Endodermal cell (in vitro differentiated cells): ENCODE measurements around the gene AUNIP. TPM values are rescaled to one million over a fixed set of nuclear protein-coding genes. Genes with fewer than 3 reads are reported as not detected.
A peak's percentile ranks its signal among the peaks of the same experiment; 100 is the strongest.

Source experiments
- DNase-seq: peaks from one replicate; pipeline ENCODE4 v3.0.0-alpha.2; 2017
- H3K27ac ChIP-seq: 2 replicates; pipeline ENCODE4 v1.5.1; 2013; ENCODE audit warnings: mild to moderate bottlenecking, low read depth, low read length, moderate library complexity
- H3K27me3 ChIP-seq: 2 replicates; pipeline ENCODE4 v1.6.1; 2013; ENCODE audit warnings: mild to moderate bottlenecking, low read length, moderate library complexity; ENCODE audit not compliant: insufficient read depth, control insufficient read depth, poor library complexity, severe bottlenecking
- H3K36me3 ChIP-seq: 2 replicates; pipeline ENCODE4 v1.7.0; 2013; ENCODE audit warnings: mild to moderate bottlenecking, low read length, moderate library complexity; ENCODE audit not compliant: control insufficient read depth, insufficient read depth
- H3K4me1 ChIP-seq: one replicate; pipeline ENCODE4 v1.7.0; 2013; ENCODE audit warnings: low read length; ENCODE audit not compliant: control insufficient read depth, insufficient read depth
- H3K4me3 ChIP-seq: 2 replicates; pipeline ENCODE4 v1.5.1; 2013; ENCODE audit warnings: mild to moderate bottlenecking, low read length, moderate library complexity
- H3K9ac ChIP-seq: 2 replicates; pipeline ENCODE4 v1.6.1; 2013; ENCODE audit warnings: mild to moderate bottlenecking, low read length, moderate library complexity; ENCODE audit not compliant: poor library complexity, severe bottlenecking; ENCODE audit errors: extremely low read depth
- H3K9me3 ChIP-seq: 2 replicates; pipeline ENCODE4 v1.6.1; 2013; ENCODE audit warnings: mild to moderate bottlenecking, low read length, moderate library complexity; ENCODE audit not compliant: control insufficient read depth
- H3K27ac Mint-ChIP-seq: 2 replicates; pipeline ENCODE4 v1.8.0; 2020; ENCODE audit warnings: mixed read lengths
- H3K27me3 Mint-ChIP-seq: 2 replicates; pipeline ENCODE4 v1.8.0; 2021; ENCODE audit warnings: mild to moderate bottlenecking, mixed read lengths; ENCODE audit not compliant: insufficient read depth
- H3K36me3 Mint-ChIP-seq: 2 replicates; pipeline ENCODE4 v1.8.0; 2020; ENCODE audit warnings: low read depth, mixed read lengths
- H3K4me1 Mint-ChIP-seq: 2 replicates; pipeline ENCODE4 v1.8.0; 2020; ENCODE audit warnings: mixed read lengths
- H3K4me3 Mint-ChIP-seq: 2 replicates; pipeline ENCODE4 v1.8.0; 2020; ENCODE audit warnings: mild to moderate bottlenecking, moderate library complexity, mixed read lengths
- H3K9me3 Mint-ChIP-seq: 2 replicates; pipeline ENCODE4 v1.8.0; 2020; ENCODE audit warnings: mild to moderate bottlenecking, mixed read lengths
- WGBS, 2 experiments: methylation state at CpG; one replicate each; pipeline versions ENCODE4 v1.1.5 to v1.1.7; 2013; ENCODE audit warnings: missing lambda C conversion rate in 2 of 2, mixed read lengths in 1 of 2; ENCODE audit not compliant: insufficient coverage in 1 of 2, insufficient read length in 1 of 2; 5-methylcytosine and 5-hydroxymethylcytosine counted together
- total RNA-seq, 2 donors: library from RNA; stranded (reverse); fragmentation: NEBNext Ultra II Directional in 1 of 2; extraction: Animal tissue kit (Norgen Biotek cat#: 25700) in 1 of 2; gene quantifications; 2 replicates in 1 of 2; 3 replicates in 1 of 2; pipeline ENCODE4 v1.2.1, GENCODE V29; 2021
- TF ChIP-seq, protein P1 (sequence below): fragments of 200-600 bp; sonication (generic); conservative IDR thresholded peaks from 2 replicates; pipeline ENCODE4 v1.5.0; 2021; ENCODE audit warnings: antibody characterized with exemption, mild to moderate bottlenecking

AUNIP gene
- total RNA-seq, 2 donors from 2014 or later, result 14.3 to 19.5 TPM

DNA sequence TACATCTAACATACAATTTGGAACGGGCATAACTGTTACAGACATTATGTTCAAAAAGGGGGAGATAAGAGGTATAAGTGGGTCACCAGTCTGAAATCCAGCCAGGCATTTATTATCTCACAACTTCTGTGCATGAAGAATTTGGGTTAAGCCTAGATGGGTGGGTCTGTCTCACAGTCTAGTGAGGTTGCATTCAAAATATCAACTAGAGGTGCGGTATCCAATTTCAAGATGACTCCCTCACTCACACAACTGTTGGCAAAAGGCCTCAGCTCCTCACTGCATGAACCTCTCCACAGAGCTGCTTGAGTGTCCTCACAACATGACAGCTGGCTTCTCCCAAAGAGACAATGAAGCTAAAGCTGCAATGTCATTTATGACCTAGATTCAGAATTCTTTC, 4.7 kb downstream of the AUNIP start:
- Histone ChIP-seq H3K27me3 (no peaks in the 10 kb centered on the region), H3K9ac (no peak overlapping the region), H3K4me3 (no peak overlapping the region), H3K9me3 (peaks cover 6% of the 10 kb centered on the region), H3K4me1 (no peaks in the 10 kb centered on the region), H3K36me3 (no peaks in the 10 kb centered on the region), H3K27ac (no peak overlapping the region)
- Mint-ChIP-seq H3K4me3 (no peak overlapping the region), H3K27me3 (no peaks in the 10 kb centered on the region), H3K4me1 (peaks cover 11% of the 10 kb centered on the region), H3K36me3 (peaks cover 8% of the 10 kb centered on the region), H3K9me3 (no peaks in the 10 kb centered on the region), H3K27ac (no peak overlapping the region)
- TF ChIP-seq, protein P1, sequence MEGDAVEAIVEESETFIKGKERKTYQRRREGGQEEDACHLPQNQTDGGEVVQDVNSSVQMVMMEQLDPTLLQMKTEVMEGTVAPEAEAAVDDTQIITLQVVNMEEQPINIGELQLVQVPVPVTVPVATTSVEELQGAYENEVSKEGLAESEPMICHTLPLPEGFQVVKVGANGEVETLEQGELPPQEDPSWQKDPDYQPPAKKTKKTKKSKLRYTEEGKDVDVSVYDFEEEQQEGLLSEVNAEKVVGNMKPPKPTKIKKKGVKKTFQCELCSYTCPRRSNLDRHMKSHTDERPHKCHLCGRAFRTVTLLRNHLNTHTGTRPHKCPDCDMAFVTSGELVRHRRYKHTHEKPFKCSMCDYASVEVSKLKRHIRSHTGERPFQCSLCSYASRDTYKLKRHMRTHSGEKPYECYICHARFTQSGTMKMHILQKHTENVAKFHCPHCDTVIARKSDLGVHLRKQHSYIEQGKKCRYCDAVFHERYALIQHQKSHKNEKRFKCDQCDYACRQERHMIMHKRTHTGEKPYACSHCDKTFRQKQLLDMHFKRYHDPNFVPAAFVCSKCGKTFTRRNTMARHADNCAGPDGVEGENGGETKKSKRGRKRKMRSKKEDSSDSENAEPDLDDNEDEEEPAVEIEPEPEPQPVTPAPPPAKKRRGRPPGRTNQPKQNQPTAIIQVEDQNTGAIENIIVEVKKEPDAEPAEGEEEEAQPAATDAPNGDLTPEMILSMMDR, result no peak
- no peak for DNase-seq
- 98 to 100% methylated on average over 1 to 2 of the region's 2 CpGs for WGBS, 2 experiments

DNA sequence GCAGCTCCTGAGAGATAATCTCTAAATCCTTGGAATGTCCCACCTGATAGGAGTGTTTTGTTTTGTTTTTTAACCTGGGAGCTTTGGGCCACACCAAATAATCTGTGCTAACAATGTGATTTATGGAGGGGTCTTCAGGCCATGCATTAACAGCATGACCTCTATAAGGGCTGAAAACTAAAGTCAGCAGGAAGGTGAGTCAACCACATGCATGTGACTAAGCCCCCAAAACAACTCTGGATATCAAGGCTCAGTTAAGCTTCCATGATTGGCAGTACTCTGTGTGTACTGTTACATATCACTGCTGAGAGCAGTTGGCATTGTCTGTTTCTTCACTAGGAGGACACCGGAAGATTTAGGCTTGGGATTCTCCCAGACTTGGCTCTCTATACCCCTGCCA, 10.7 kb downstream of the AUNIP start:
- Histone ChIP-seq H3K27me3 (no peaks in the 10 kb centered on the region), H3K4me1 (peaks cover 9% of the 10 kb centered on the region), H3K9ac (peak overlapping the region; percentile 70), H3K4me3 (peak overlapping the region; percentile 72), H3K36me3 (no peaks in the 10 kb centered on the region), H3K9me3 (peaks cover 6% of the 10 kb centered on the region), H3K27ac (peak overlapping the region; percentile 73)
- TF ChIP-seq, protein P1, result no peak
- peak; percentile 69 for DNase-seq
- no peaks in the 10 kb centered on the region for H3K9me3 Mint-ChIP-seq
- peaks cover 5% of the 10 kb centered on the region for H3K36me3 Mint-ChIP-seq
- peak overlapping the region; percentile 20 for H3K4me3 Mint-ChIP-seq
- H3K4me1 Mint-ChIP-seq, result peaks cover 37% of the 10 kb centered on the region
- no peaks in the 10 kb centered on the region for H3K27me3 Mint-ChIP-seq
- 29 to 34% methylated on average over 1 of the region's 1 CpG for WGBS, 2 experiments
- peak overlapping the region; percentile 96 for H3K27ac Mint-ChIP-seq

GRCh38 chr1:25847929-25848328, 11.3 kb downstream of the AUNIP start:
- no peaks in the 10 kb centered on the region for H3K36me3 ChIP-seq
- WGBS, 2 experiments, result 67 to 72% methylated on average over 3 to 4 of the region's 4 CpGs
- DNase-seq, result no peak
- peak overlapping the region; percentile 96 for H3K27ac Mint-ChIP-seq
- no peaks in the 10 kb centered on the region for H3K9me3 Mint-ChIP-seq
- peak overlapping the region; percentile 72 for H3K4me3 ChIP-seq
- peaks cover 9% of the 10 kb centered on the region for H3K4me1 ChIP-seq
- H3K4me1 Mint-ChIP-seq, result peaks cover 37% of the 10 kb centered on the region
- H3K9me3 ChIP-seq, result peaks cover 6% of the 10 kb centered on the region
- no peaks in the 10 kb centered on the region for H3K27me3 Mint-ChIP-seq
- no peak overlapping the region for H3K27ac ChIP-seq
- H3K27me3 ChIP-seq, result no peaks in the 10 kb centered on the region
- peak overlapping the region; percentile 70 for H3K9ac ChIP-seq
- TF ChIP-seq, protein P1, result no peak
- H3K36me3 Mint-ChIP-seq, result peaks cover 4% of the 10 kb centered on the region
- H3K4me3 Mint-ChIP-seq, result peak overlapping the region; percentile 20
